ENCODE measurements around the gene GSTA3.
"Not testable (repeated sequence)": the region's sequence is repeated elsewhere in the genome, so short reads cannot be mapped to it uniquely, and the experiment has no call there.

The GSTA3 gene

GRCh38 chr6:52856137-52856536 is 53.4 kb downstream of the GSTA3 start:
- DNase-seq: not testable (repeated sequence)

DNA sequence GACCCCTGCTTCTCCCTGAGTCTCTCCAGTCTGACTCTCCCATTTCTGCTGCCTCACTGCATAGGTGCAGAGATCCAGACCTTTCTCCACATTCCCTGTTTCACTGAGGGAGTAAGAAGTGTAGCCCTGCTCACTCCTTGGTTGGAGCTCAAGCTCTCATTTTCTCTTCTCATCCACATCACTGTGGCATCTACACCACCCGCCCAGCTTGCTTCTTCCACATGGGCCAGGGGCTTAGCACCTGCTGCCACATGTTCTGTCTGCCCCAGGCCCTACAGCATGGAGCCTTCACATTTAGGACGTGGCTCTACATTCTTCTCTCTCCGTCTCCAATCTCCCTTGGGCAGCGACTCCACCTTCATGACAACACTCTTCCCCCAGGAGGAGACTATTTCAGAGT is 60.4 kb downstream of the GSTA3 start:
- no peak for DNase-seq

Measured in CD4-positive, alpha-beta T cell treated with Interleukin-4 for 1 hour (primary cell).